Neural cell (in vitro differentiated cells): ENCODE results near the gene NDFIP1. TPM values are rescaled to one million over a fixed set of nuclear protein-coding genes. Genes with fewer than 3 reads are reported as not detected.
"Not testable (repeated sequence)": the region's sequence is repeated elsewhere in the genome, so short reads cannot be mapped to it uniquely, and the experiment has no call there.

ENCODE experiments used
- H2AFZ ChIP-seq: fragments of 200-600, 300-800 bp; sonication (generic), shearing (Covaris generic); 2 replicates; pipeline ENCODE4 v1.6.0; 2014; ENCODE audit warnings: low read depth, mild to moderate bottlenecking, antibody characterized with exemption, low read length, moderate library complexity
- H3F3A ChIP-seq: fragments of 200-600 bp; shearing (Covaris generic); 2 replicates; pipeline ENCODE4 v1.6.1; 2016; ENCODE audit warnings: mild to moderate bottlenecking, moderate library complexity, mixed read lengths, antibody characterized with exemption, low read length; ENCODE audit not compliant: insufficient read depth, poor library complexity, severe bottlenecking
- H3K27ac ChIP-seq: fragments of 200-600, 300-800 bp; sonication (generic), shearing (Covaris generic); 2 replicates; pipeline ENCODE4 v1.5.1; 2014; ENCODE audit warnings: mild to moderate bottlenecking, low read length, moderate library complexity
- H3K27me3 ChIP-seq: fragments of 300-800, 200-600 bp; sonication (generic), shearing (Covaris generic); 2 replicates; pipeline ENCODE4 v1.6.0; 2014; ENCODE audit warnings: mild to moderate bottlenecking, low read depth, low read length, moderate library complexity; ENCODE audit not compliant: insufficient read depth
- H3K36me3 ChIP-seq: fragments of 300-800, 200-600 bp; sonication (generic), shearing (Covaris generic); 2 replicates; pipeline ENCODE4 v1.5.1; 2014; ENCODE audit warnings: mild to moderate bottlenecking, antibody characterized with exemption, low read length, moderate library complexity; ENCODE audit not compliant: insufficient read depth
- H3K4me2 ChIP-seq: fragments of 300-800, 200-600 bp; sonication (generic), shearing (Covaris generic); 2 replicates; pipeline ENCODE4 v1.6.0; 2014; ENCODE audit warnings: mild to moderate bottlenecking, low read length
- H3K4me3 ChIP-seq: fragments of 300-800, 200-600 bp; sonication (generic), shearing (Covaris generic); 2 replicates; pipeline ENCODE4 v1.5.1; 2014; ENCODE audit warnings: mild to moderate bottlenecking, low read length, moderate library complexity
- H3K79me2 ChIP-seq: fragments of 200-600 bp; shearing (Covaris generic); replicated peaks from 2 replicates; pipeline ENCODE4 v1.6.0; 2014; ENCODE audit warnings: mild to moderate bottlenecking, low read length, moderate library complexity; ENCODE audit not compliant: insufficient read depth
- H3K9ac ChIP-seq: fragments of 300-800, 200-600 bp; sonication (generic), shearing (Covaris generic); 2 replicates; pipeline ENCODE4 v1.6.1; 2016; ENCODE audit warnings: mild to moderate bottlenecking, low read length, mixed read lengths
- H3K9me2 ChIP-seq: fragments of 200-600 bp; shearing (Covaris generic); 2 replicates; pipeline ENCODE4 v1.6.1; 2016; ENCODE audit warnings: mild to moderate bottlenecking, low read length, mixed read lengths; ENCODE audit not compliant: insufficient read depth
- H3K9me3 ChIP-seq: fragments of 200-600, 300-800 bp; sonication (generic), shearing (Covaris generic); 2 replicates; pipeline ENCODE4 v1.6.1; 2016; ENCODE audit warnings: mild to moderate bottlenecking, mixed run types, low read length, moderate library complexity, mixed read lengths
- H4K20me1 ChIP-seq: fragments of 200-600 bp; shearing (Covaris generic); 2 replicates; pipeline ENCODE4 v1.6.1; 2016; ENCODE audit warnings: mild to moderate bottlenecking, mixed run types; ENCODE audit not compliant: insufficient read depth
- CTCF ChIP-seq: fragments of 450-650 bp; IDR thresholded peaks from 2 replicates; pipeline ENCODE4 v1.5.1; 2014; ENCODE audit warnings: antibody characterized with exemption, mild to moderate bottlenecking, moderate library complexity; ENCODE audit not compliant: poor library complexity, severe bottlenecking
- EP300 ChIP-seq: fragments of 450-650 bp; conservative IDR thresholded peaks from 2 replicates; pipeline ENCODE4 v1.6.1; 2014; ENCODE audit warnings: antibody characterized with exemption, mild to moderate bottlenecking, moderate library complexity; ENCODE audit not compliant: poor library complexity, severe bottlenecking
- EZH2 ChIP-seq: fragments of 200-600, 300-800 bp; shearing (Covaris generic), sonication (generic); IDR thresholded peaks from 2 replicates; pipeline ENCODE4 v1.6.1; 2014; ENCODE audit warnings: antibody characterized with exemption, low read length, borderline replicate concordance, mild to moderate bottlenecking; ENCODE audit not compliant: insufficient read depth, poor library complexity, severe bottlenecking
- MXI1 ChIP-seq: fragments of 450-650 bp; conservative IDR thresholded peaks from 2 replicates; pipeline ENCODE4 v1.6.1; 2014; ENCODE audit warnings: antibody characterized with exemption, mild to moderate bottlenecking; ENCODE audit not compliant: poor library complexity, severe bottlenecking
- POLR2AphosphoS5 ChIP-seq: IDR thresholded peaks from 2 replicates; pipeline ENCODE4 v1.6.1; 2012
- RAD21 ChIP-seq: fragments of 450-650 bp; conservative IDR thresholded peaks from 2 replicates; pipeline ENCODE4 v1.6.1; 2014; ENCODE audit warnings: antibody characterized with exemption, mild to moderate bottlenecking, moderate library complexity
- REST ChIP-seq: IDR thresholded peaks from 2 replicates; pipeline ENCODE4 v1.6.1; 2012; ENCODE audit warnings: borderline replicate concordance
- SMC3 ChIP-seq: fragments of 450-650 bp; conservative IDR thresholded peaks from 2 replicates; pipeline ENCODE4 v1.6.1; 2014; ENCODE audit warnings: antibody characterized with exemption, mild to moderate bottlenecking, moderate library complexity; ENCODE audit not compliant: poor library complexity
- TAF1 ChIP-seq: IDR thresholded peaks from 2 replicates; pipeline ENCODE4 v1.6.1; 2012; ENCODE audit warnings: low read depth
- polyA plus RNA-seq: library from polyadenylated mRNA; depleted of rRNA; stranded (reverse); fragments of >200 nt; gene quantifications from 2 replicates; pipeline ENCODE4 v1.2.3, GENCODE V29; 2014

NDFIP1 gene
- polyA plus RNA-seq, 1 donor from 2014 or later = 99.7 TPM

GRCh38 chr5:142087920-142088679 is 20.5 kb upstream of the NDFIP1 start:
- Histone ChIP-seq H3K9ac (no peak overlapping the region), H3K79me2 (no peaks in the 10 kb centered on the region), H3K4me3 (no peak overlapping the region), H3K4me2 (no peak overlapping the region), H3K9me2 (no peaks in the 10 kb centered on the region), H4K20me1 (no peaks in the 10 kb centered on the region), H3K9me3 (no peaks in the 10 kb centered on the region), H2AFZ (no peak overlapping the region), H3K27ac (no peak overlapping the region), H3K27me3 (no peaks in the 10 kb centered on the region), H3F3A (no peaks in the 10 kb centered on the region), H3K36me3 (no peaks in the 10 kb centered on the region)
- TF ChIP-seq SMC3 = no peak
- TF ChIP-seq CTCF = no peak
- TF ChIP-seq TAF1 = no peak
- TF ChIP-seq EP300 = no peak
- TF ChIP-seq EZH2 = no peak
- TF ChIP-seq RAD21 = no peak
- TF ChIP-seq MXI1 = no peak
- TF ChIP-seq POLR2AphosphoS5 = no peak
- TF ChIP-seq REST = no peak

- H3K9me2 ChIP-seq, H4K20me1 ChIP-seq, H2AFZ ChIP-seq, H3K27ac ChIP-seq, H3F3A ChIP-seq, H3K9ac ChIP-seq, H3K4me2 ChIP-seq, H3K36me3 ChIP-seq, H3K79me2 ChIP-seq, H3K27me3 ChIP-seq, H3K9me3 ChIP-seq, H3K4me3 ChIP-seq: not testable (repeated sequence)
These were observed 19.6 kb upstream of the NDFIP1 start for GRCh38 chr5:142088855-142089479.
